Uterus (tissue), 2 donors: Measurements from ENCODE around the gene WDR77.

Experiments
- CTCF ChIP-seq, 4 experiments: fragments of 200-600 bp in 2 of 4; fragments of 450-650 bp in 2 of 4; sonication (generic) in 2 of 4; IDR thresholded peaks; one replicate each; pipeline ENCODE4 v1.5.1; 2016 to 2019; ENCODE audit warnings: antibody characterized with exemption in 4 of 4, mild to moderate bottlenecking in 2 of 4, moderate library complexity in 1 of 4
- POLR2A ChIP-seq, 2 donors: fragments of 450-650 bp; IDR thresholded peaks; one replicate each; pipeline ENCODE4 v1.6.1; 2016; ENCODE audit warnings: antibody characterized with exemption in 2 of 2, mild to moderate bottlenecking in 1 of 2, moderate library complexity in 1 of 2

- no peak for TF ChIP-seq POLR2A (IDR thresholded peaks at IDR 0.05)
- no peak for TF ChIP-seq CTCF (IDR thresholded peaks at IDR 0.05)
Measured at GRCh38 chr1:111471012-111471411, 22.0 kb upstream of the WDR77 start.
